ENCODE data around the gene ANO10.

- TF ChIP-seq YY1 (IDR thresholded peaks at IDR 0.05; ENCODE audit: insufficient read depth, insufficient read length) (no peak), SUZ12 (IDR thresholded peaks at IDR 0.05; ENCODE audit: extremely low read depth, insufficient read depth, insufficient read length) (no peak)
These were observed 290.4 kb downstream of the ANO10 start for GRCh38 chr3:43331381-43331780.

Data from NT2/D1 (cell line).